ENCODE results near the gene SKI.

GRCh38 chr1:2253797-2254480 lies 25.8 kb downstream of the SKI start:
- TF ChIP-seq CTCF (conservative IDR thresholded peaks at IDR 0.05; ENCODE audit: low read depth, low read length) (no peak), NFE2L2 (IDR thresholded peaks at IDR 0.05; ENCODE audit: low read depth, low read length) (no peak), RFX5 (IDR thresholded peaks at IDR 0.05; ENCODE audit: low read depth, low read length) (no peak), POLR2A (IDR thresholded peaks at IDR 0.05; ENCODE audit: low read depth, low read length) (no peak), MAZ (IDR thresholded peaks at IDR 0.05; ENCODE audit: borderline replicate concordance, low read depth, low read length) (no peak), MAFK (IDR thresholded peaks at IDR 0.05; ENCODE audit: low read depth, low read length) (no peak), SMC3 (IDR thresholded peaks at IDR 0.05; ENCODE audit: low read depth, low read length) (no peak), USF2 (IDR thresholded peaks at IDR 0.05; ENCODE audit: low read depth, low read length) (no peak), CEBPB (IDR thresholded peaks at IDR 0.05; ENCODE audit: low read depth, low read length) (no peak)
